Spleen (tissue), 11 donors: ENCODE data around the gene LRMDA. TPM values are rescaled to one million over a fixed set of nuclear protein-coding genes. Genes with fewer than 3 reads are reported as not detected.

Source experiments
- DNase-seq: peaks from one replicate; pipeline ENCODE4 v3.0.0-alpha.2; 2020
- H3K27ac ChIP-seq, 8 donors: fragments of 200-600 bp; sonication (generic) in 7 of 8; 1 replicate in 4 of 8; 2 replicates in 4 of 8; pipeline versions ENCODE4 v1.5.0 to v1.8.0; 2016 to 2021; ENCODE audit warnings: inconsistent platforms in 4 of 8, mild to moderate bottlenecking in 4 of 8, moderate library complexity in 1 of 8
- H3K27me3 ChIP-seq, 7 donors: fragments of 200-600 bp; sonication (generic) in 6 of 7; replicated peaks in 1 of 7; 1 replicate in 4 of 7; 2 replicates in 3 of 7; pipeline versions ENCODE4 v1.5.0 to v1.8.0; 2016 to 2021; ENCODE audit warnings: inconsistent platforms in 3 of 7, mild to moderate bottlenecking in 1 of 7
- H3K36me3 ChIP-seq, 6 donors: fragments of 200-600 bp; sonication (generic) in 5 of 6; 1 replicate in 4 of 6; 2 replicates in 2 of 6; pipeline versions ENCODE4 v1.5.0 to v1.8.0; 2016 to 2021; ENCODE audit warnings: inconsistent platforms in 2 of 6
- H3K4me1 ChIP-seq, 6 donors: fragments of 200-600 bp; sonication (generic) in 5 of 6; 1 replicate in 3 of 6; 2 replicates in 3 of 6; pipeline versions ENCODE4 v1.5.0 to v1.8.0; 2016 to 2021; ENCODE audit warnings: inconsistent platforms in 3 of 6
- H3K4me3 ChIP-seq, 8 donors: fragments of 200-600 bp; sonication (generic) in 7 of 8; 1 replicate in 4 of 8; 2 replicates in 4 of 8; pipeline versions ENCODE4 v1.5.0 to v1.8.0; 2016 to 2021; ENCODE audit warnings: inconsistent platforms in 4 of 8, mild to moderate bottlenecking in 4 of 8, moderate library complexity in 2 of 8
- H3K9me3 ChIP-seq, 8 donors: fragments of 200-600 bp; sonication (generic) in 7 of 8; 1 replicate in 4 of 8; 2 replicates in 4 of 8; pipeline versions ENCODE4 v1.5.0 to v1.8.0; 2016 to 2021; ENCODE audit warnings: inconsistent platforms in 4 of 8
- POLR2A ChIP-seq, 3 donors: fragments of 450-650 bp; IDR thresholded peaks; one replicate each; pipeline ENCODE4 v1.5.1; 2017; ENCODE audit warnings: antibody characterized with exemption in 3 of 3, mild to moderate bottlenecking in 1 of 3
- POLR2AphosphoS5 ChIP-seq, 3 donors: sonication (generic); formaldehyde crosslinking; IDR thresholded peaks; one replicate each; pipeline ENCODE4 v1.5.1; 2017; ENCODE audit warnings: antibody characterized with exemption in 3 of 3
- WGBS, 5 donors: extraction: QIAGEN DNeasy Blood & Tissue Kit in 3 of 5; methylation state at CpG; one replicate each; pipeline versions ENCODE4 v1.1.5 to v1.1.7; 2013 to 2018; 5-methylcytosine and 5-hydroxymethylcytosine counted together
- intact Hi-C: fragments of 100-400 bp; cut with DNase I; formaldehyde crosslinking; loops from one replicate; pipeline ENCODE4 v1.15.0; 2023; ENCODE audit warnings: low total_unique reads
- polyA plus RNA-seq, 3 donors: library from polyadenylated mRNA; stranded (reverse); fragments of 200-250 nt; gene quantifications; one replicate each; pipeline ENCODE4 v1.2.1, GENCODE V29; 2013
- total RNA-seq, 7 donors: library from RNA; depleted of rRNA in 3 of 7; stranded (reverse); fragments of >200 nt in 3 of 7; fragmentation: NEBNext Ultra II Directional in 4 of 7; extraction: Animal tissue kit (Norgen Biotek cat#: 25700) in 4 of 7; gene quantifications; one replicate each; pipeline versions ENCODE4 v1.1.0 to v1.2.1, GENCODE V29; 2016 to 2021
- TF ChIP-seq, protein P1 (sequence below), 11 experiments: fragments of 200-600 bp in 7 of 11; fragments of 450-650 bp in 4 of 11; sonication (generic) in 4 of 11; IDR thresholded peaks in 8 of 11; conservative IDR thresholded peaks in 3 of 11; 1 replicate in 7 of 11; 2 replicates in 4 of 11; pipeline versions ENCODE4 v1.4.0 to v1.8.0; 2016 to 2021; ENCODE audit warnings: antibody characterized with exemption in 11 of 11, inconsistent platforms in 4 of 11, mild to moderate bottlenecking in 1 of 11
- donor health status: healthy with polysubstance abuse.
- donor health status: DM: no; HTN: no; CAD: no; lungs with moderate emphysema.
- donor health status: DM: no; HTN: no; CAD: no.
- donor health status: Bipolar disorder and iron deficiency.
- donor health status: healthy.
- donor health status: DM: no; HTN: no; CAD: no.
- donor health status: DM: yes; HTN: yes; CAD: no.

The LRMDA gene
- total and polyA plus RNA-seq, 10 donors, result 7.3 to 46.6 (median 28.2) TPM

DNA sequence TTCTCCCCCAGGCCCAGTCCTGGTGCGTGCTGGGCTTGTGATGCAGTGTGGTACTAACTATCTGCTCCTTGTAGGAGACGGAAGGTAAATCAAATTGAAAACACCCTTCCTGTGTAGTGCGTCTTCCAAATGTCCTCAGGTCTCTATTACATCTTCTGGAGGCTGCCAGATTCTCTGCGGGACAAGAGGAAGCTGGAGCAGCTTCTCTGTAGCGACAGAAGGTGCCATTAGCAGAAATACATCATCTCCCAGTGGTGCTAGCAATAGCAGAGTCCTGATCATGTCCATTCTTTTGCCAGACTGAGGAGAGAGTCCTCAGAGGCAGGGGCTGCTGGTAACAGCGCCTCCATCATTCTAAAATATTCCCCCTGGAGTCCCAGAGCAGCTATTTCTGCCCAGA lies 675.2 kb downstream of the LRMDA start:
- H3K36me3 ChIP-seq, result no peaks in the 10 kb centered on the region
- H3K9me3 ChIP-seq, result no peaks in the 10 kb centered on the region
- H3K4me1 ChIP-seq, result peaks cover 0 to 8% (median 3%) of the 10 kb centered on the region in 6 donors
- H3K27me3 ChIP-seq, result peaks cover 0 to 1% (median 0%) of the 10 kb centered on the region in 7 donors
- H3K27ac ChIP-seq, result no peak overlapping the region
- intact Hi-C loops, result no loop called here
- no peak overlapping the region for H3K4me3 ChIP-seq
- no peak for TF ChIP-seq POLR2AphosphoS5 (IDR thresholded peaks at IDR 0.05)
- TF ChIP-seq, protein P1, sequence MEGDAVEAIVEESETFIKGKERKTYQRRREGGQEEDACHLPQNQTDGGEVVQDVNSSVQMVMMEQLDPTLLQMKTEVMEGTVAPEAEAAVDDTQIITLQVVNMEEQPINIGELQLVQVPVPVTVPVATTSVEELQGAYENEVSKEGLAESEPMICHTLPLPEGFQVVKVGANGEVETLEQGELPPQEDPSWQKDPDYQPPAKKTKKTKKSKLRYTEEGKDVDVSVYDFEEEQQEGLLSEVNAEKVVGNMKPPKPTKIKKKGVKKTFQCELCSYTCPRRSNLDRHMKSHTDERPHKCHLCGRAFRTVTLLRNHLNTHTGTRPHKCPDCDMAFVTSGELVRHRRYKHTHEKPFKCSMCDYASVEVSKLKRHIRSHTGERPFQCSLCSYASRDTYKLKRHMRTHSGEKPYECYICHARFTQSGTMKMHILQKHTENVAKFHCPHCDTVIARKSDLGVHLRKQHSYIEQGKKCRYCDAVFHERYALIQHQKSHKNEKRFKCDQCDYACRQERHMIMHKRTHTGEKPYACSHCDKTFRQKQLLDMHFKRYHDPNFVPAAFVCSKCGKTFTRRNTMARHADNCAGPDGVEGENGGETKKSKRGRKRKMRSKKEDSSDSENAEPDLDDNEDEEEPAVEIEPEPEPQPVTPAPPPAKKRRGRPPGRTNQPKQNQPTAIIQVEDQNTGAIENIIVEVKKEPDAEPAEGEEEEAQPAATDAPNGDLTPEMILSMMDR (IDR thresholded peaks at IDR 0.05 in 8 of 11, conservative IDR thresholded peaks at IDR 0.05 in 3 of 11), result no peak
- no peak for TF ChIP-seq POLR2A (IDR thresholded peaks at IDR 0.05)
- DNase-seq, result no peak
- 87 to 92% (median 91%) methylated on average over 5 to 6 of the region's 6 CpGs for WGBS, 5 donors

DNA sequence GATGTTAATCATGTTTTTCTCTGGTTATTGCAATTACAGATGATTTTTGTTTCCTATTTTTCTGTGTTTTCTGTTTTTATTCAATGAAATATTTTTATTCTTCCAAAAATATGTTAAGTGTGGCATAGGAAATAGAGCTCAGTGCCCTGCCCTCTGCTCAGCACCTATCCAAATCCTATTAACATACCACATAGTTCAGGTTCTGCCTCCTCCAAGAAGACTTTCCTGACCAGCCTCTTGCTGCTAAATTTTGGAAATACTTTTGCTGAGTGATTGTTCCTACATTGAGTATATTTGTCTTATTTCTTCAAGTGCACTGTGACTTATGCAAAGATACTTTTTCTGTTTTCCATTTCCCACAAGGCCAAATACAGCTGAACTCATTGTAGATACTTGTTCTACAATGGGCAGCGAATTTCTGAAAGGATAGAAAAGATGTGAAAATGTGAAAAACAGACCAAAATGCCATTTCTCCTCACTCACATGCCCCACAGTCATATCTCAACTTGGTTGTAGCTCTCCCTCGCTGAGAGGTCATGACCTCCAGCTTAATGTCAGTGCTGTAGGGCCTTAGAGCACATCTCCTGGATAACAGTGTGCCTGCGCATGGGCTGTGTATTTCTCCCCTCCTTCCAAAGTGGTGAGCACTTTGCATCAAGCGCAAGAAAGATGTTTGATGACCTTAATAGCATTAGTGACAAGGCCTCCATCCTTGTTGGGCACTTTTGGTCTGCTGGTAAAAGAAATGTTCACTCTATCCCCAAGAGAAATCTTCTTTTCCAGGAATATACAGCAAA lies 677.3 kb downstream of the LRMDA start:
- Histone ChIP-seq H3K4me1 (peaks cover 0 to 3% (median 0%) of the 10 kb centered on the region in 6 donors), H3K27me3 (peaks cover 0 to 10% (median 0%) of the 10 kb centered on the region in 7 donors), H3K36me3 (no peaks in the 10 kb centered on the region), H3K27ac (no peak overlapping the region), H3K4me3 (no peak overlapping the region), H3K9me3 (no peaks in the 10 kb centered on the region)
- WGBS, 5 donors, result 84 to 89% (median 86%) methylated on average over 4 of the region's 4 CpGs
- TF ChIP-seq, protein P1 (IDR thresholded peaks at IDR 0.05 in 8 of 11, conservative IDR thresholded peaks at IDR 0.05 in 3 of 11), result no peak
- TF ChIP-seq POLR2AphosphoS5 (IDR thresholded peaks at IDR 0.05), result no peak
- no peak for DNase-seq
- intact Hi-C loops, result no loop called here

DNA sequence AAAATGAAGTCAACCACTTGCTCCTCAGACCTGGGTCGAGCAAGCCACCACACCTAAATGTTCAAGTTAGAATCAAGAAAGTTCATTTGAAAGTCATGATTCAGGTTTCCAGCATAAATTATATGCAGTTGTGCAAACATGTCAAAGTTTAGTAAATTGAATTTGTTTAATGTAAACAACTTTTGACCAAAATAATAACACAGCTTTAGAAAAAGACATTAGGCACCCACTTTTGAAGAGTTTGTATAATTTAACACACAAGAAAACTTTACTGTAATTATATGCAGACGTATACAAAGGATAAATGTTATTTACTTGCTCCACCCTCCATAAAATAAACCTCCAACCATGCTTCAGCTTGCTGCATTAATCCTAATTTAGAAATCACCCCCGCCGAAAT lies 680.0 kb downstream of the LRMDA start:
- Histone ChIP-seq H3K9me3 (no peaks in the 10 kb centered on the region), H3K4me3 (no peak overlapping the region), H3K27me3 (peaks cover 0 to 10% (median 0%) of the 10 kb centered on the region in 7 donors), H3K36me3 (no peaks in the 10 kb centered on the region), H3K4me1 (no peaks in the 10 kb centered on the region), H3K27ac (no peak overlapping the region)
- TF ChIP-seq POLR2A (IDR thresholded peaks at IDR 0.05) (no peak), POLR2AphosphoS5 (IDR thresholded peaks at IDR 0.05) (no peak)
- TF ChIP-seq, protein P1 (IDR thresholded peaks at IDR 0.05 in 8 of 11, conservative IDR thresholded peaks at IDR 0.05 in 3 of 11), result no peak
- intact Hi-C loops, result no loop called here
- DNase-seq, result no peak
- WGBS, 5 donors, result 67 to 85% (median 83%) methylated on average over 4 of the region's 4 CpGs

DNA sequence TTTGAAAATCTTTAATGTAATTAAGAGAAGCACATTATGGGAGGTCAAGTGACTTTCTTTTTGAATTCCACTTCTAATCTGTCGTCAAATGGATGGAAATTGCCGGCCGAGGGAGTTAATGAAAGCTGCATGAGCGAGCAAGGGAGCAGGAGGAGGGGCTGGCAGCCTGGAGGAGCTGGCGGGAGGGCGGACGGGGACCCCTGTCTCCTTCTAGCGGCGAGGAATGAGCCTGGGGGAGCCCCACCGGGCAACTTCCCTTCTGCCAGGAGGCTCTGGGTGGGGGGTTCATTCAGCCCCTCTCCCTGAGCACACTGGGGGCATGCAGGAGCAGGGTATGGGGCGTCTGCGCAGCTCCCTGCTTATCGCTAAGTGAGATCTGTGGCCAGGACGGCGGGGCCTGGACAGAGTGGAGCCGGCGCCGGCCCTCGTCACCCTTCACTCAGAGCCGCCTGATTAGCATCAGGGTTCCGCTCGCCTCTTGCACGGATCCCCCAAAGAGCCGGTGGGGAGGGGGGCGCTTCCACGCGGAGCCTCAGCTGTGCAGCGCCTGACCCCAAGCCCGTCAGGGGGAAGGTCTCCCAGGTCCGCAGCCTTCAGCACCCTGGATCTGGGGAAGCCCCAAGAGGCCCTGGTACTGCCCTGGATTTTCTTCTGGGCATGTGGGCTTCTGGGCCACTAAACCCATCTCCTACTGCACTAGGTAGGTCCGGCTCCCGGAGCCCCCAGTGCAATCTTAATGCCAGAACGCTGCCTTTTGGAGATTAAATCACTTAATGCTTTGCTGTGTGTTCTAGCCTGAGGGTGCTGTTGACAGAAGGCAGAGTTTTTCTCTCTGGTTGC lies 680.8 kb downstream of the LRMDA start:
- TF ChIP-seq, protein P1 (IDR thresholded peaks at IDR 0.05 in 8 of 11, conservative IDR thresholded peaks at IDR 0.05 in 3 of 11), result no peak
- TF ChIP-seq POLR2AphosphoS5 (IDR thresholded peaks at IDR 0.05), result no peak
- no peak for TF ChIP-seq POLR2A (IDR thresholded peaks at IDR 0.05)
- intact Hi-C loops, result no loop called here
- no peaks in the 10 kb centered on the region for H3K9me3 ChIP-seq
- H3K4me3 ChIP-seq, result no peak overlapping the region
- H3K36me3 ChIP-seq, result no peaks in the 10 kb centered on the region
- no peak for DNase-seq
- H3K27me3 ChIP-seq, result peaks cover 0 to 10% (median 0%) of the 10 kb centered on the region in 7 donors
- no peak overlapping the region for H3K27ac ChIP-seq
- WGBS, 5 donors, result 70 to 75% (median 72%) methylated on average over 13 to 33 of the region's 33 CpGs
- no peaks in the 10 kb centered on the region for H3K4me1 ChIP-seq
